SIG-M5 treated with dmso at 0.1 percent for 504 hours (cell line): ENCODE data around the gene ABCA2.

Experiments used
- DNase-seq: peaks from one replicate; lab custom pipeline; 2025; ENCODE audit not compliant: unreplicated experiment; lab: John Stamatoyannopoulos, UW

ABCA2 gene

DNA sequence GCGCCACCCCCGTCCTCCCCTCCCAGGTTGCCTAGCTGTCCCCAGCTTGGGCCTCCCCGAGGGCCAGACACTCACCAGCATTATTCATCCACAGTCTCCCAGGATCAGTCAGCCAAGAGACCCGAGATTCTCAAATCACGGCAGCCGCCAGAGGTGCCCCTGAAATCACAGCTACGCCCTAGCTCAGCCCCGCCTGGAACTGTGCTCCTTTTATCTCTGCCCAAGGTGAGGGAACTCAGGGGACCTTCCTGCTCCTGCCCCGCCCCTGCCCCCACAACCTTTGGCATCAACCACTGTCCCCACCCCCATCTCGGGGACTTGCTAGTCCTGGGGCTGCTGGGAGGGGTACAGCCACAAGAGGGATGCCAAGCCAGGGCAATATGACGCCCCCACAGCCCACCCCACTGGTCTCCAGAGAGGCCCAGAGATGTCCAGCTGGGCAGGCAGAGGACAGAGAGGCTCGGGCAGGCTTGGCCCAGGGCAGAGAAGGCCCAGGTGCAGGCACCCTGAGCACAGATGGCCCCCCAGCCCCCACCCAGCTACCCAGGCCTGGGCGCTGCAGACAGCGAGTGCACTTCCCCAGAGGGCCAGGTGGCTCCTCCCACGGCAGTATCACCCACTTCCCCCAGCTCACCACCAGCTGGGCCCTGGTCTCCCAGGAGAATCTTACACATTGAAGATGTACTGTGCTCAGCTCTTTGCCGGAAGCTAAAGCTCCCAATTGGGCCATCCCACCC lies 4.0 kb upstream of the ABCA2 start, which contains the start of gene FUT7:
Gene FUT7 (minus strand): TSS at position 185 of the 737 bp plus-strand sequence. CDS start 97 bp downstream, at position 88.
- DNase-seq, result no peak

GRCh38 chr9:137030538-137031527 lies 2.8 kb upstream of the ABCA2 start:
- DNase-seq, result peak; percentile 39

- no peak for DNase-seq
Measured at GRCh38 chr9:137030006-137030405, 2.0 kb upstream of the ABCA2 start.

DNA sequence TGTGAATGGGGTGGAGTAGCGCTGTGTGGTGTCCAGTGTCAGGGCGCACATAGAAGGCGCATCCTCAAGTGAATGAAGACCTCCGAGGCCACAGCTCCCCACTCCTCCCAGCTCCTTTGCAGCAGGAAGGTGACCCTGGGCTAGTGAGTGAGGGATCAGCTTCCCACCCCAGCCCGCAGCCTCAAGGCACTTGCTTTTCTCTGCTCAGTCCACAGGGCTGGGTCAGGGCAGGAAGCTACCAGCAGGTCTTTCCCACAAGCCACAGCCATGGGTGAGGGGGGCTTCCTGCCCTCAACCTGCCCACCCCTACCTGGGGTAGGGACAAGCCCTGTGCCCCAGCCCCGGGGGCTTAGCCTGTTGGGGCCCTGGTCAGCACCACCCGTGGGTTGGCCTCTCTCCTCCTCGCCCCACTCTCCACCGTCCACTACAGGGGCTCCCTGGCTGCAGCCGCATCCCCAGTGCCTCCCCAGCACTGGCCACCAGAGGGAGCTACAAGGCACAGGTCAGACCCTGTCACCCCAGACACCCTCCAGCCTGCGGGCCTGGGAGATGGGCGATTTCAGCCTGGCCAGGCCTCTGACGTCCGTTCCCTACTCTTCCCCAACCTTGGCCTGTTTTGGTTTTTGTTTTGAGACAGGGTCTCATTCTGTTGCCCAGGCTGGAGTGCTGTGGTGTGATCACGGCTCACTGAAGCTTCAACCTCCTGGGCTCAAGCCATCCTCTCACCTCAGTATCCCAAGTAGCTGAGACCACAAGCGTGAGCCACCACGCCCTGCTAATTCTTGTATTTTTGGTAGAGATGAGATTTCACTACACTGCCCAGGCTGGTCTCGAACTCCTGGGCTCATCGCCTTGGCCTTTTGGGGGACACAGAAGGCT lies 1.3 kb upstream of the ABCA2 start:
- peak; percentile 48 for DNase-seq

DNA sequence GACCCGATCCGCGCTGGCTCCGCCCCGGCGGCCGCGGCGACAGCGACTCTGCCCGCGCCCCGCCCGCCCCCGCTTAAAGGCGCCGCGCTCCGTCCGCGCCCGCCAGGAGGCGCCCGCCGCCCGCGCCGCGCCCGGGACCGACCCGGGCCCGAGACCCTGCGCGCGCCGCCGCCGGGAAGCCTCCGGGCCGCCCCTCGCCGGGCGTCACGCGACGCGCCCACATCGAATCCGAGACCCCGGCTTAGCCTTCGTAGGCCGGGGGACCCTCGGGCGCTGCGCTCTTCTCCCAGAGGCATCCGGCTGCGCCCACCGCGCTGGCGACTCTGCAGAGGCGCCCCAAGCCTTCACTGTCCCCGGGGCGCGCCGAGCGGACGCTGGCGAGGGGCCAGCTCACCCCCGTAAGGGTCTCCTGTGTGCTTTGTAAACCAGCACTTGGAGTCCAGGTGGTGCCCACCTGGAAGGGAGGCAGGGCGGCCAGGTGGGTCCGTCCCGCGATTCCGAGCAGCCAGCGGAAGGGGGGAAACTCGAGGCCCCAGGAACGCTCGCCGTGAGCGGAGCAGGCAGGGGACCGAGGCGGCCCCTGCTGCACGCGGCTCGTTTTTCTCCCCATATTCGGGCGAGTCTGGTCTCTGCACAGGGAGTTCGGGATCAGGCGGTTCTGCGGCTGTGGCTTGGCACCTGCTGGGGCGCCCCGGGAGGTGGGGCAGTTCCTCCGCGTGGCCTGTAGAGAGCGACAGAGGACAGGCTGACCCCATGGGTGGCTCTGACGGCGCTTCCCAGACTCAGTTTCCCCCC lies 423 bp upstream of the ABCA2 start:
- peak; percentile 65 for DNase-seq

DNA sequence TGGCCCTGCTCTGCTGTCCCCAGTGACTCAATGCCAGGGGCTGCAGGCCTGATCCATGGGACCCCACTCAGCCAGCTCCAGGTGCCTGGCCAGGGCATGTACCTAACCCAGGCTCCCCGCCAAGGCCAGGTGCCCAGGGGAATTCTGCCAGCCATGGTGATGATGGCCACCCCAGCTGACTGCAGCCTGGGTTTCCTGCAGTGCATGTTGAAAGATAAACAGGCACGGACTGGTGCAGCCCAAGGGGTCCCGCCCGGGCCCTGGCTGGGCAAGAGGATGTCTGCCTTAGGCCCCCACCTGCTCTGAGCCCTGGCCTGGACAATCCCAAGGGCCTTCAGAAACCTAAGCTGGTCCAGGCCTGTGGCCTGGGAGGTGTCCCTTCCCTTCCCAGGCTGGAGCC lies 1.2 kb downstream of the ABCA2 start:
- DNase-seq, result no peak

GRCh38 chr9:137026384-137026783 lies 1.7 kb downstream of the ABCA2 start:
- DNase-seq, result no peak

GRCh38 chr9:137025517-137025966 lies 2.5 kb downstream of the ABCA2 start:
- peak; percentile 66 for DNase-seq

GRCh38 chr9:137023583-137023991 lies 4.5 kb downstream of the ABCA2 start:
- DNase-seq, result no peak

- no peak for DNase-seq
Measured at GRCh38 chr9:137023157-137023556, 4.9 kb downstream of the ABCA2 start.

DNA sequence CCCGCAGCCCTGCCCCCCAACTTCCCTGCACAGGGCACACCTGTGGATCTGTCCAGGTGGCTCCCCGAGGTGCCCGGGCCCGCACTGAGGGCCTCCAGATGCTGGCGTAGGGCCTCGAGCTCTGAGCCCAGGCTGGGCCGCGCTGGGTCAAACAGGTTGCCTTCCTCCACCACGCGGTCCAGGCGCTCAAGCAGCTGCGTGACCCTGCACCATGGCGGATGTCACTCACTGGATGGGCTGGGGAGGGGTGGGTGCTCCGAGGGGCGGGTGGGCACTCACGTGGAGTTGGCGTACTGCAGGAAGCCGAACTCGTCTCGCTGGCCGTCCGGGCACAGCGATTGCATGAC lies 5.4 kb downstream of the ABCA2 start:
- no peak for DNase-seq

GRCh38 chr9:137021979-137022661 lies 5.9 kb downstream of the ABCA2 start:
- DNase-seq, result peak; percentile 75

- DNase-seq, result no peak
Measured at GRCh38 chr9:137021568-137021978, 6.5 kb downstream of the ABCA2 start.

GRCh38 chr9:137020771-137021567 lies 7.1 kb downstream of the ABCA2 start:
- DNase-seq, result no peak

DNA sequence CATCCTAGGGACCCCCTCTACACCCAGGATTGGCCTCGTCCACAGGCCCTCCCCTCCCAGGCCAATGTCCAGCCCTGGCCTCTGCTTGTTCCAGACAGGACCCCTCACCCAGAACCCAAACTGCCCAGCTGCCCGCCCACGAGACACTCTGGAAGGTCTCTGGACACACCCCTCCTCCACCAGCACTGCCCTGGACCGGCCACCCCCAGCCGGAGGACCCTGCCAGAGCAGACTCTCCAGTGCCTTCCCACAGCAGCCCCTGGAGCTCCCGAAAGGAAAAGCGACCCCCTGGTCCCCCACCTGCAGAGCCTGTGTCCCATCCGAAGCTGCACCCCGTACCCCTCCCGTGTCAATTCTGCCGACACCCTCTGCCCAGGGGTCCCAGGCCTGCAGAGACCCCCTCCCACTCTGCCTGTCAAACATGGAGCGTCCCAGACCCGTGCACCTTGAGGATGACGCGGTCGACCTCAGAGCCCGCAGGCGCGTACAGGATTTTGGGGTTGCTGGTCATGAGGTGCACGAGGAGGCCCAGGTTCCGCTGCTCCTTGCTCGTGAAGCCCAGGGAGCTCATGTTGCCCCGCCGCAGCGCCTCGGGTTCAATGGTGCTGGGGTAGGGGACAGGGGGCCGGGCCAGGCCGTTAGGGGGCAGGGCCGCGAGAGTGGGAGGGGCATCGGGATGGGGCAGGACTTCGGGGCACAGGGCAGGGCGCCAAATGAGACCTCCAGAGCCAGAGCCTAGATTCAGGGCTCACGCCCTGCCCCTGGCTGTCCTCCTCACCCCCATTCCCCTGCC lies 8.0 kb downstream of the ABCA2 start:
- no peak for DNase-seq

GRCh38 chr9:137018761-137019559 lies 9.1 kb downstream of the ABCA2 start:
- no peak for DNase-seq
